ENCODE results near the gene SPOCK1. TPM values are rescaled to one million over a fixed set of nuclear protein-coding genes. Genes with fewer than 3 reads are reported as not detected.

SPOCK1 gene
- polyA plus RNA-seq, 1 experiment = 304 TPM

- no peaks in the 10 kb centered on the region for H3K27me3 ChIP-seq (ENCODE audit: control insufficient read depth, insufficient read depth, low read length)
- CTCF ChIA-PET = no interaction called here
- no peak for DNase-seq (ENCODE audit: low read depth)
- H3K36me3 ChIP-seq (ENCODE audit: control insufficient read depth, insufficient read depth, low read length) = no peaks in the 10 kb centered on the region
- TF ChIP-seq CTCF (IDR thresholded peaks at IDR 0.05; ENCODE audit: insufficient read depth, low read depth, low read length) = no peak
- no peak overlapping the region for H3K4me3 ChIP-seq (ENCODE audit: low read depth, low read length)
- POLR2A ChIA-PET = no interaction called here
Measured at GRCh38 chr5:137155261-137156000, 343.7 kb downstream of the SPOCK1 start.

GRCh38 chr5:137152616-137153015 is 346.5 kb downstream of the SPOCK1 start:
- DNase-seq (ENCODE audit: low read depth) = no peak
- ChIA-PET POLR2A (no interaction called here), CTCF (interaction anchor here (1.0 kb wide), 1 partner anchor 19 kb away, joined by 3 read pairs; no protein-coding TSS in a partner anchor)
- no peaks in the 10 kb centered on the region for H3K27me3 ChIP-seq (ENCODE audit: control insufficient read depth, insufficient read depth, low read length)
- H3K4me3 ChIP-seq (ENCODE audit: low read depth, low read length) = no peak overlapping the region
- no peak for TF ChIP-seq CTCF (IDR thresholded peaks at IDR 0.05; ENCODE audit: insufficient read depth, low read depth, low read length)
- no peaks in the 10 kb centered on the region for H3K36me3 ChIP-seq (ENCODE audit: control insufficient read depth, insufficient read depth, low read length)

- POLR2A ChIA-PET = no interaction called here
- no peak for DNase-seq (ENCODE audit: low read depth)
- no peak overlapping the region for H3K4me3 ChIP-seq (ENCODE audit: low read depth, low read length)
- TF ChIP-seq CTCF (IDR thresholded peaks at IDR 0.05; ENCODE audit: insufficient read depth, low read depth, low read length) = no peak
- H3K27me3 ChIP-seq (ENCODE audit: control insufficient read depth, insufficient read depth, low read length) = no peaks in the 10 kb centered on the region
- CTCF ChIA-PET = interaction anchor here (0.6 kb wide), 1 partner anchor 15 kb away, joined by 4 read pairs; no protein-coding TSS in a partner anchor
- no peaks in the 10 kb centered on the region for H3K36me3 ChIP-seq (ENCODE audit: control insufficient read depth, insufficient read depth, low read length)
Measured at GRCh38 chr5:137148655-137149054, 350.5 kb downstream of the SPOCK1 start.

- TF ChIP-seq CTCF (IDR thresholded peaks at IDR 0.05; ENCODE audit: insufficient read depth, low read depth, low read length) = no peak
- Histone ChIP-seq H3K4me3 (ENCODE audit: low read depth, low read length) (no peak overlapping the region), H3K27me3 (ENCODE audit: control insufficient read depth, insufficient read depth, low read length) (no peaks in the 10 kb centered on the region), H3K36me3 (ENCODE audit: control insufficient read depth, insufficient read depth, low read length) (no peaks in the 10 kb centered on the region)
- no peak for DNase-seq (ENCODE audit: low read depth)
- ChIA-PET POLR2A (no interaction called here), CTCF (no interaction called here)
Measured at GRCh38 chr5:137148159-137148558, 351.0 kb downstream of the SPOCK1 start.

GRCh38 chr5:137147346-137147745 is 351.8 kb downstream of the SPOCK1 start:
- CTCF ChIA-PET = no interaction called here
- Histone ChIP-seq H3K27me3 (ENCODE audit: control insufficient read depth, insufficient read depth, low read length) (no peaks in the 10 kb centered on the region), H3K4me3 (ENCODE audit: low read depth, low read length) (no peak overlapping the region), H3K36me3 (ENCODE audit: control insufficient read depth, insufficient read depth, low read length) (no peaks in the 10 kb centered on the region)
- no peak for TF ChIP-seq CTCF (IDR thresholded peaks at IDR 0.05; ENCODE audit: insufficient read depth, low read depth, low read length)
- no peak for DNase-seq (ENCODE audit: low read depth)
- POLR2A ChIA-PET = no interaction called here
